HG03139 (cell line): ENCODE results near the gene GNAI1.
A peak's percentile ranks its signal among the peaks of the same experiment; 100 is the strongest.

Source experiments
- ATAC-seq: cut with Tn5 transposase; IDR thresholded peaks from one replicate; pipeline ENCODE4 v1.9.1; 2021; ENCODE audit not compliant: unreplicated experiment

Gene GNAI1

GRCh38 chr7:80204919-80205318 lies 70.3 kb downstream of the GNAI1 start:
- no peak for ATAC-seq

GRCh38 chr7:80206763-80207162 lies 72.1 kb downstream of the GNAI1 start:
- peak; percentile 90 for ATAC-seq

- no peak for ATAC-seq
Observed at GRCh38 chr7:80207501-80207900, 72.9 kb downstream of the GNAI1 start.

- ATAC-seq = no peak
Observed at GRCh38 chr7:80208700-80209099, 74.1 kb downstream of the GNAI1 start.

- ATAC-seq = no peak
Observed at GRCh38 chr7:80210400-80210799, 75.8 kb downstream of the GNAI1 start.

GRCh38 chr7:80213814-80214213 lies 79.2 kb downstream of the GNAI1 start:
- ATAC-seq = no peak

GRCh38 chr7:80215734-80216133 lies 81.1 kb downstream of the GNAI1 start:
- ATAC-seq = no peak

GRCh38 chr7:80216996-80217842 lies 82.6 kb downstream of the GNAI1 start:
- no peak for ATAC-seq

- no peak for ATAC-seq
Observed at GRCh38 chr7:80218723-80219122, 84.1 kb downstream of the GNAI1 start.

GRCh38 chr7:80220022-80220634 lies 85.5 kb downstream of the GNAI1 start:
- no peak for ATAC-seq

- no peak for ATAC-seq
Observed at GRCh38 chr7:80224415-80224814, 89.8 kb downstream of the GNAI1 start.

- no peak for ATAC-seq
Observed at GRCh38 chr7:80225361-80225760, 90.7 kb downstream of the GNAI1 start.

GRCh38 chr7:80226629-80227028 lies 92.0 kb downstream of the GNAI1 start:
- ATAC-seq = no peak

- ATAC-seq = no peak
Observed at GRCh38 chr7:80230327-80230726, 95.7 kb downstream of the GNAI1 start.

- ATAC-seq = no peak
Observed at GRCh38 chr7:80231707-80232106, 97.1 kb downstream of the GNAI1 start.

GRCh38 chr7:80232979-80233724 lies 98.5 kb downstream of the GNAI1 start:
- no peak for ATAC-seq

- ATAC-seq = no peak
Observed at GRCh38 chr7:80235334-80235733, 100.7 kb downstream of the GNAI1 start.

- ATAC-seq = no peak
Observed at GRCh38 chr7:80236681-80237080, 102.0 kb downstream of the GNAI1 start.

- ATAC-seq = no peak
Observed at GRCh38 chr7:80240265-80241025, 105.8 kb downstream of the GNAI1 start.

GRCh38 chr7:80241671-80242070 lies 107.0 kb downstream of the GNAI1 start:
- no peak for ATAC-seq

GRCh38 chr7:80243425-80243824 lies 108.8 kb downstream of the GNAI1 start:
- no peak for ATAC-seq
